HCT116 (cell line): ENCODE measurements around the gene IRF8. TPM values are rescaled to one million over a fixed set of nuclear protein-coding genes. Genes with fewer than 3 reads are reported as not detected.

ENCODE experiments used
- ATAC-seq: fragments of 200-7000 bp; cut with Tn5 transposase; 2 replicates; pipeline ENCODE4 v1.9.1; 2020; ENCODE audit warnings: mild to moderate bottlenecking, moderate library complexity
- BruUV-seq: library from RNA; stranded (reverse); fragments of 400-500 nt; replicated peaks from 2 replicates; lab custom pipeline; 2021; lab: Mats Ljungman, UMichigan
- CTCF ChIA-PET: fragments of 300-600 bp; sonication (Branson Sonifier 250); formaldehyde crosslinking; loops from one replicate; lab custom pipeline; 2021; ENCODE audit warnings: antibody characterized with exemption; lab: Charles Lee
- POLR2A ChIA-PET: fragments of 300-600, 350-600 bp; sonication (Branson Sonifier 250); formaldehyde crosslinking; loops from one replicate; lab custom pipeline; 2021; ENCODE audit warnings: antibody characterized with exemption; lab: Charles Lee
- RAD21 ChIA-PET, 2 experiments: fragments of 300-600 bp; sonication (Branson Sonifier 250); formaldehyde crosslinking; loops; one replicate each; lab custom pipeline; 2023; ENCODE audit warnings: low total read pairs in 2 of 2; ENCODE audit not compliant: uncharacterized antibody in 2 of 2, unreplicated experiment in 2 of 2, low non-redundant PET in 1 of 2; lab: Charles Lee
- DNase-seq: peaks from one replicate; pipeline ENCODE4 v3.0.0-alpha.2; 2010; ENCODE audit warnings: low read depth, low spot score
- H2AFZ ChIP-seq: fragments of 200-600 bp; shearing (Covaris generic), sonication (generic); 2 replicates; pipeline ENCODE4 v1.6.1; 2017; ENCODE audit warnings: low read depth, mixed run types, mixed read lengths, antibody characterized with exemption, low read length; ENCODE audit not compliant: poor library complexity, severe bottlenecking
- H3K27ac ChIP-seq: 2 replicates; pipeline ENCODE4 v1.5.1; 2012; ENCODE audit warnings: low read depth, low read length
- H3K27me3 ChIP-seq: fragments of 200-600 bp; sonication (generic); 2 replicates; pipeline ENCODE4 v1.6.1; 2016; ENCODE audit warnings: mixed run types, low read length, mixed read lengths; ENCODE audit not compliant: insufficient read depth
- H3K36me3 ChIP-seq, 2 experiments: fragments of 200-500 bp in 1 of 2; fragments of 200-600 bp in 1 of 2; sonication (Bioruptor generic) in 1 of 2; sonication (generic) in 1 of 2; 2 replicates each; pipeline versions ENCODE4 v1.5.1 to v1.6.1; 2014 to 2016; ENCODE audit warnings: low read length in 2 of 2, inconsistent platforms in 1 of 2, mixed read lengths in 1 of 2, mixed run types in 1 of 2; ENCODE audit not compliant: insufficient read depth in 2 of 2, control insufficient read depth in 1 of 2
- H3K4me1 ChIP-seq, 2 experiments: fragments of 200-600 bp in 1 of 2; sonication (generic) in 1 of 2; 2 replicates each; pipeline versions ENCODE4 v1.5.1 to v1.6.1; 2012 to 2017; ENCODE audit warnings: low read length in 2 of 2, inconsistent platforms in 1 of 2, mild to moderate bottlenecking in 1 of 2, mixed read lengths in 1 of 2, mixed run types in 1 of 2, moderate library complexity in 1 of 2; ENCODE audit not compliant: insufficient read depth in 2 of 2, control insufficient read depth in 1 of 2
- H3K4me2 ChIP-seq: fragments of 200-600 bp; sonication (generic); 2 replicates; pipeline ENCODE4 v1.6.1; 2017; ENCODE audit warnings: mixed run types, low read length, mixed read lengths
- H3K4me3 ChIP-seq, 2 experiments: fragments of 200-600 bp in 1 of 2; sonication (generic) in 1 of 2; replicated peaks in 1 of 2; 2 replicates each; pipeline ENCODE4 v1.5.1; 2011 to 2016; ENCODE audit warnings: low read length in 2 of 2, control low read depth in 1 of 2, low read depth in 1 of 2, mild to moderate bottlenecking in 1 of 2, mixed read lengths in 1 of 2, mixed run types in 1 of 2
- H3K79me2 ChIP-seq: fragments of 200-600 bp; sonication (generic); 2 replicates; pipeline ENCODE4 v1.6.1; 2017; ENCODE audit warnings: mild to moderate bottlenecking, mixed run types, low read length, moderate library complexity, mixed read lengths; ENCODE audit not compliant: insufficient read depth
- H3K9ac ChIP-seq: fragments of 200-600 bp; sonication (generic); 2 replicates; pipeline ENCODE4 v1.6.1; 2016; ENCODE audit warnings: low read length, mixed read lengths
- H3K9me2 ChIP-seq: fragments of 200-600 bp; sonication (generic), shearing (Covaris generic); 2 replicates; pipeline ENCODE4 v1.6.1; 2017; ENCODE audit warnings: mixed run types, mild to moderate bottlenecking, moderate library complexity; ENCODE audit not compliant: insufficient read depth
- H3K9me3 ChIP-seq, 2 experiments: fragments of 200-500 bp in 1 of 2; fragments of 200-600 bp in 1 of 2; sonication (Bioruptor generic) in 1 of 2; sonication (generic) in 1 of 2; 2 replicates each; pipeline ENCODE4 v1.6.1; 2014 to 2017; ENCODE audit warnings: low read length in 2 of 2, mixed read lengths in 2 of 2, inconsistent platforms in 1 of 2, low read depth in 1 of 2, mild to moderate bottlenecking in 1 of 2, mixed run types in 1 of 2, moderate library complexity in 1 of 2; ENCODE audit not compliant: control insufficient read depth in 1 of 2, insufficient read depth in 1 of 2
- H4K20me1 ChIP-seq: fragments of 200-600 bp; sonication (generic), shearing (Covaris generic); 2 replicates; pipeline ENCODE4 v1.6.1; 2017; ENCODE audit warnings: mixed run types, mild to moderate bottlenecking, moderate library complexity; ENCODE audit not compliant: insufficient read depth
- CEBPB ChIP-seq: IDR thresholded peaks from 2 replicates; pipeline ENCODE4 v1.6.1; 2012; ENCODE audit warnings: low read depth
- EGR1 ChIP-seq: IDR thresholded peaks from 2 replicates; pipeline ENCODE4 v1.6.1; 2012; ENCODE audit warnings: low read depth
- EZH2 ChIP-seq: fragments of 200-600 bp; sonication (generic); IDR thresholded peaks from 2 replicates; pipeline ENCODE4 v1.6.1; 2017; ENCODE audit warnings: antibody characterized with exemption, mixed run types
- EZH2phosphoT487 ChIP-seq: fragments of 200-600 bp; IDR thresholded peaks from 2 replicates; pipeline ENCODE4 v1.6.1; 2018; ENCODE audit warnings: antibody characterized with exemption, borderline replicate concordance
- POLR2AphosphoS5 ChIP-seq: IDR thresholded peaks from 2 replicates; pipeline ENCODE4 v1.6.1; 2011; ENCODE audit warnings: mild to moderate bottlenecking, low read depth, low read length, moderate library complexity
- RAD21 ChIP-seq: IDR thresholded peaks from 2 replicates; pipeline ENCODE4 v1.6.1; 2012; ENCODE audit warnings: low read depth, mild to moderate bottlenecking
- SP1 ChIP-seq: IDR thresholded peaks from 2 replicates; pipeline ENCODE4 v1.6.1; 2012; ENCODE audit warnings: low read depth
- intact Hi-C: fragments of 100-400 bp; cut with micrococcal nuclease; formaldehyde crosslinking; loops from 2 replicates; pipeline ENCODE4 v1.10.0; 2022
- total RNA-seq: library from RNA; stranded (reverse); gene quantifications from one replicate; pipeline ENCODE4 v1.2.1, GENCODE V29; 2021; ENCODE audit not compliant: unreplicated experiment

IRF8 gene
- total RNA-seq, 1 experiment from 2014 or later, result 0.61 TPM

DNA sequence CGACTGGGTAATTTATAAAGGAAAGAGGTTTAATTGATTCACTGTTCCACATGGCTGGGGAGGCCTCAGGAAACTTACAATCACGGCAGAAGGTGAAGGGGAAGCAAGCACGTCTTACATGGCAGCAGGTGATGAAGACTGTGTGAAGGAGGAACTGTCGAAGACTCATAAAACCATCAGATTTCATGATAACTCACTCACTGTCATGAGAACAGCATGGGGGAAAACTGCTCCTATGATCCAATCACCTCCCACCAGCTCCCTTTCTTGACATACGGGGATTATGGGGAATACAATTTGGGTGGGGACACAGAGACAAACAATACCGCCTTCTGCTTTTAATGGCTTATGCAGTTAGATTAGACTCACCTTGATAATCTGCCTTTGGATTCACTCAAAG lies 19.4 kb upstream of the IRF8 start:
- no peaks in the 10 kb centered on the region for H3K9me2 ChIP-seq
- H2AFZ ChIP-seq, result no peak overlapping the region
- DNase-seq (no peak), ATAC-seq (no peak)
- BruUV-seq, result no TSS peak
- no peak overlapping the region for H3K9ac ChIP-seq
- H3K9me3 ChIP-seq, result no peaks in the 10 kb centered on the region
- no peak overlapping the region for H3K4me3 ChIP-seq
- ChIA-PET POLR2A (no interaction called here), RAD21 (no interaction called here), CTCF (no interaction called here)
- no peak overlapping the region for H3K4me2 ChIP-seq
- peaks cover 48% of the 10 kb centered on the region for H3K27me3 ChIP-seq
- intact Hi-C loops, result no loop called here
- H3K36me3 ChIP-seq, result no peaks in the 10 kb centered on the region
- TF ChIP-seq EZH2phosphoT487, result no peak
- no peak overlapping the region for H3K27ac ChIP-seq
- H3K4me1 ChIP-seq, result 0 out of 4 replicates have a peak, but pooled peaks cover 0 to 4% of the 10 kb centered on the region in 2 experiments
- H3K79me2 ChIP-seq, result no peaks in the 10 kb centered on the region
- no peaks in the 10 kb centered on the region for H4K20me1 ChIP-seq

DNA sequence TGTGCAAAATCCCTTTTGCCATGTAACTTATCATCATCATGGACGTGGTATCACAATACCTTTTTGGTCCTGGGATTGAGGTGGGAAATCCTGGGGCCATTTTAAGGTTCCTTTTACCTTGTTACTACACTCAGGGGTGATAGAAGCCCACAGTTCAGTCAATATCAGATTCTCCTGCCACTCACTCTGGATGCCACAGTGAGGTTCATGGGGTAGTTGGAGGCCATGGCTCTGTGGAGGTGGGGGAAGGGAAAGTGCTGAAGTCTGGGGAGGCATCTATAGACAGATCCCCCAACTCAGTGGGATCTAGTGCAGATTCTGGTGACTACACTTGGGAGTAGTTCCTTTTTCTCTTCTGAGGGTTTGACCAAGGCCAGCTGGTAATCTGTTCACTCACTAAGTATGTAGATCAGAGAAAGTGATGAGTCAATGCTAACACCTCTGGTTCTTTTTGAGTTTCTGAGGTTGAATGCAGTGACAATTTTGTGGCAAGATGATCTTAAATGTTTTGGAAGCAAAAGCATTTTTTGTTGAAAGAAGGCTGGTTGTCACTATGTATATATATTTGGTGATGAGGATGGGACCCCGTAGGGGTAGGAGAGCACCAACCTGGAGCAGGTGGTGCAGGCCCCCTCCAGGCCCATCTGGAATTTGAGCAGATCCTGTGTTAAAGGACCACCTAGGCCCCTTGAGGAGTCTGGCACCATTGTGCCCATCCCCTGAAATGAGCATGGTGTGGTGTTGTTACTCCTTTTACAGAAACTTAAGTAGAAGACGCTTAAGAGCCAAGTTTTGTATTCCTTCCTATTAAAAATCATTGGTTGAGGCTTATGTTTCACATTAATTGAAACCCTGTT lies 18.8 kb upstream of the IRF8 start:
- Histone ChIP-seq H3K79me2 (no peaks in the 10 kb centered on the region), H3K9ac (no peak overlapping the region), H3K4me2 (no peak overlapping the region), H4K20me1 (no peaks in the 10 kb centered on the region), H3K4me1 (0 out of 4 replicates have a peak, but pooled peaks cover 0 to 4% of the 10 kb centered on the region in 2 experiments), H3K27me3 (peaks cover 55% of the 10 kb centered on the region), H3K9me2 (no peaks in the 10 kb centered on the region), H3K27ac (no peak overlapping the region), H3K36me3 (no peaks in the 10 kb centered on the region), H3K9me3 (no peaks in the 10 kb centered on the region), H3K4me3 (no peak overlapping the region), H2AFZ (no peak overlapping the region)
- RAD21 ChIA-PET, result no interaction called here
- CTCF ChIA-PET, result no interaction called here
- DNase-seq (no peak), ATAC-seq (no peak)
- no TSS peak for BruUV-seq
- intact Hi-C loops, result no loop called here
- TF ChIP-seq EZH2phosphoT487 (no peak), RAD21 (no peak), CEBPB (no peak), POLR2AphosphoS5 (no peak), EGR1 (no peak), SP1 (no peak), EZH2 (no peak)
- POLR2A ChIA-PET, result no interaction called here
